HG02759 (cell line): ENCODE measurements around the gene TRMT10C.

Experiments
- ATAC-seq: cut with Tn5 transposase; IDR thresholded peaks from one replicate; pipeline ENCODE4 v1.9.1; 2021; ENCODE audit warnings: mild to moderate bottlenecking, moderate library complexity; ENCODE audit not compliant: unreplicated experiment

Gene TRMT10C

GRCh38 chr3:101615525-101615924 lies 53.9 kb downstream of the TRMT10C start:
- ATAC-seq, result no peak
